Measurements from ENCODE around the gene EPHB2.
"Not testable (repeated sequence)": the region's sequence is repeated elsewhere in the genome, so short reads cannot be mapped to it uniquely, and the experiment has no call there.

EPHB2 gene

GRCh38 chr1:22839806-22840205, 129.2 kb downstream of the EPHB2 start:
- no peak for DNase-seq (ENCODE audit: low spot score)

GRCh38 chr1:22841142-22841541, 130.5 kb downstream of the EPHB2 start:
- no peak for DNase-seq (ENCODE audit: low spot score)

- no peak for DNase-seq (ENCODE audit: low spot score)
Measured at GRCh38 chr1:22841860-22842281, 131.2 kb downstream of the EPHB2 start.

- DNase-seq (ENCODE audit: low spot score) = not testable (repeated sequence)
Measured at GRCh38 chr1:22843441-22844183, 133.0 kb downstream of the EPHB2 start.

GRCh38 chr1:22844621-22845020, 134.0 kb downstream of the EPHB2 start:
- no peak for DNase-seq (ENCODE audit: low spot score)

- no peak for DNase-seq (ENCODE audit: low spot score)
Measured at GRCh38 chr1:22845398-22845935, 134.8 kb downstream of the EPHB2 start.

GRCh38 chr1:22846458-22846857, 135.8 kb downstream of the EPHB2 start:
- no peak for DNase-seq (ENCODE audit: low spot score)

- DNase-seq (ENCODE audit: low spot score) = no peak
Measured at GRCh38 chr1:22847249-22847648, 136.6 kb downstream of the EPHB2 start.

GRCh38 chr1:22847709-22848108, 137.1 kb downstream of the EPHB2 start:
- no peak for DNase-seq (ENCODE audit: low spot score)

GRCh38 chr1:22848405-22848804, 137.8 kb downstream of the EPHB2 start:
- no peak for DNase-seq (ENCODE audit: low spot score)

- DNase-seq (ENCODE audit: low spot score) = no peak
Measured at GRCh38 chr1:22849770-22850169, 139.1 kb downstream of the EPHB2 start.

- no peak for DNase-seq (ENCODE audit: low spot score)
Measured at GRCh38 chr1:22850281-22850680, 139.6 kb downstream of the EPHB2 start.

GRCh38 chr1:22850681-22851080, 140.0 kb downstream of the EPHB2 start:
- no peak for DNase-seq (ENCODE audit: low spot score)

- no peak for DNase-seq (ENCODE audit: low spot score)
Measured at GRCh38 chr1:22851517-22851916, 140.9 kb downstream of the EPHB2 start.

GRCh38 chr1:22852144-22852655, 141.6 kb downstream of the EPHB2 start:
- DNase-seq (ENCODE audit: low spot score) = no peak

GRCh38 chr1:22853651-22854185, 143.1 kb downstream of the EPHB2 start:
- DNase-seq (ENCODE audit: low spot score) = no peak

GRCh38 chr1:22854688-22855565, 144.3 kb downstream of the EPHB2 start:
- peak; percentile 79 for DNase-seq (ENCODE audit: low spot score)

- no peak for DNase-seq (ENCODE audit: low spot score)
Measured at GRCh38 chr1:22855668-22856606, 145.3 kb downstream of the EPHB2 start.

GRCh38 chr1:22857661-22858060, 147.0 kb downstream of the EPHB2 start:
- no peak for DNase-seq (ENCODE audit: low spot score)

GRCh38 chr1:22860414-22860800, 149.8 kb downstream of the EPHB2 start:
- no peak for DNase-seq (ENCODE audit: low spot score)

GRCh38 chr1:22860883-22861385, 150.3 kb downstream of the EPHB2 start:
- DNase-seq (ENCODE audit: low spot score) = no peak
